Astrocyte of the spinal cord (primary cell): ENCODE data around the gene PLCL1.
"Not testable (repeated sequence)": the region's sequence is repeated elsewhere in the genome, so short reads cannot be mapped to it uniquely, and the experiment has no call there.

Experiments used
- DNase-seq: peaks from one replicate; pipeline ENCODE4 v3.0.0; 2011; ENCODE audit warnings: low read depth, low spot score
- H3K4me3 ChIP-seq: 2 replicates; pipeline ENCODE4 v1.5.1; 2011; ENCODE audit warnings: low read depth, mild to moderate bottlenecking, low read length, moderate library complexity
- CTCF ChIP-seq: IDR thresholded peaks from 2 replicates; pipeline ENCODE4 v1.5.1; 2012; ENCODE audit warnings: low read depth, mild to moderate bottlenecking, low read length, inconsistent platforms
- in situ Hi-C: cut with HindIII; loops from 2 replicates; pipeline ENCODE4 v1.10.0; 2017; ENCODE audit warnings: low sequenced_read_pairs

The PLCL1 gene

GRCh38 chr2:198017068-198017467, 212.7 kb downstream of the PLCL1 start:
- no peak for TF ChIP-seq CTCF
- no peak overlapping the region for H3K4me3 ChIP-seq
- in situ Hi-C loops: no loop called here
- DNase-seq: no peak

GRCh38 chr2:198028955-198029354, 224.6 kb downstream of the PLCL1 start:
- TF ChIP-seq CTCF: no peak
- in situ Hi-C loops: no loop called here
- no peak for DNase-seq
- no peak overlapping the region for H3K4me3 ChIP-seq

- H3K4me3 ChIP-seq, DNase-seq, in situ Hi-C loops: not testable (repeated sequence)
Measured at GRCh38 chr2:198029576-198029975, 225.2 kb downstream of the PLCL1 start.

GRCh38 chr2:198033626-198034025, 229.2 kb downstream of the PLCL1 start:
- H3K4me3 ChIP-seq: no peak overlapping the region
- TF ChIP-seq CTCF: no peak
- DNase-seq: no peak
- in situ Hi-C loops: no loop called here

GRCh38 chr2:198036029-198036879, 231.9 kb downstream of the PLCL1 start:
- no peak for DNase-seq
- in situ Hi-C loops: no loop called here
- H3K4me3 ChIP-seq: no peak overlapping the region
- TF ChIP-seq CTCF: no peak

- no peak for TF ChIP-seq CTCF
- DNase-seq: no peak
- H3K4me3 ChIP-seq: no peak overlapping the region
- in situ Hi-C loops: no loop called here
Measured at GRCh38 chr2:198040835-198041234, 236.4 kb downstream of the PLCL1 start.

GRCh38 chr2:198042189-198042588, 237.8 kb downstream of the PLCL1 start:
- in situ Hi-C loops: no loop called here
- TF ChIP-seq CTCF: no peak
- no peak for DNase-seq
- H3K4me3 ChIP-seq: no peak overlapping the region
